ENCODE data around the gene NPAT.

DNA sequence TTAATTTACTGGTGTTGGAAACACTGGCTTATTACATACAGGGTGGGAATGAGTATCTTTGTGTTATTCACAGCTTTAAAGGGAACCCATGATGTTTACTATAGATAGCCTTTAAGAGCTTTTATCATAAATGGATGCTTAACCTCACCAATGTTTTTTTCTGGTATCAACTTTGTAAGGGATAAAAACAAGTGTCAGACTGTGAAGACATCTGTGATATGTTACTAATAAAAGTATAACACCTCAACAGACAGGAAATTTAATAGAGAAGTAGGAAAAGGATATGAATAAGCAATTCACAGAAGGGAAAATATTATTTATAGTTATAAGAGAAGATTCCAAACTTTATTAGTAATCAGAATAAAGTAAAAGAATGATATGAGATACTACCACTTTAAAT, 54.8 kb downstream of the NPAT start:
- TF ChIP-seq, protein P1, sequence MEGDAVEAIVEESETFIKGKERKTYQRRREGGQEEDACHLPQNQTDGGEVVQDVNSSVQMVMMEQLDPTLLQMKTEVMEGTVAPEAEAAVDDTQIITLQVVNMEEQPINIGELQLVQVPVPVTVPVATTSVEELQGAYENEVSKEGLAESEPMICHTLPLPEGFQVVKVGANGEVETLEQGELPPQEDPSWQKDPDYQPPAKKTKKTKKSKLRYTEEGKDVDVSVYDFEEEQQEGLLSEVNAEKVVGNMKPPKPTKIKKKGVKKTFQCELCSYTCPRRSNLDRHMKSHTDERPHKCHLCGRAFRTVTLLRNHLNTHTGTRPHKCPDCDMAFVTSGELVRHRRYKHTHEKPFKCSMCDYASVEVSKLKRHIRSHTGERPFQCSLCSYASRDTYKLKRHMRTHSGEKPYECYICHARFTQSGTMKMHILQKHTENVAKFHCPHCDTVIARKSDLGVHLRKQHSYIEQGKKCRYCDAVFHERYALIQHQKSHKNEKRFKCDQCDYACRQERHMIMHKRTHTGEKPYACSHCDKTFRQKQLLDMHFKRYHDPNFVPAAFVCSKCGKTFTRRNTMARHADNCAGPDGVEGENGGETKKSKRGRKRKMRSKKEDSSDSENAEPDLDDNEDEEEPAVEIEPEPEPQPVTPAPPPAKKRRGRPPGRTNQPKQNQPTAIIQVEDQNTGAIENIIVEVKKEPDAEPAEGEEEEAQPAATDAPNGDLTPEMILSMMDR (IDR thresholded peaks at IDR 0.05), result no peak
- TF ChIP-seq POLR2A (IDR thresholded peaks at IDR 0.05), result no peak
- no peak for TF ChIP-seq POLR2AphosphoS5 (IDR thresholded peaks at IDR 0.05)

Measured in breast epithelium (tissue), 3 donors.